Astrocyte (in vitro differentiated cells and primary cell): ENCODE results near the gene CXCR4. TPM values are rescaled to one million over a fixed set of nuclear protein-coding genes. Genes with fewer than 3 reads are reported as not detected.
A peak's percentile ranks its signal among the peaks of the same experiment; 100 is the strongest.

Experiments used
- DNase-seq: peaks from one replicate; pipeline ENCODE4 v3.0.0-alpha.2; 2010; ENCODE audit warnings: low read depth
- FAIRE-seq: peaks from 2 replicates; lab custom pipeline; 2011; peaks lifted over from hg19 to GRCh38; lab: Jason Lieb, UNC
- H2AFZ ChIP-seq: 2 replicates; pipeline ENCODE4 v1.6.0; 2012; ENCODE audit warnings: low read depth, low read length, inconsistent platforms
- H3K27ac ChIP-seq: 2 replicates; pipeline ENCODE4 v1.5.1; 2011; ENCODE audit warnings: low read depth, low read length, inconsistent platforms
- H3K27me3 ChIP-seq: 2 replicates; pipeline ENCODE4 v1.6.0; 2011; ENCODE audit warnings: low read length, inconsistent platforms; ENCODE audit not compliant: insufficient read depth
- H3K36me3 ChIP-seq: 2 replicates; pipeline ENCODE4 v1.5.1; 2011; ENCODE audit warnings: low read length, inconsistent platforms; ENCODE audit not compliant: insufficient read depth
- H3K4me1 ChIP-seq: 2 replicates; pipeline ENCODE4 v1.5.1; 2011; ENCODE audit warnings: low read length, inconsistent platforms; ENCODE audit not compliant: insufficient read depth
- H3K4me2 ChIP-seq: 2 replicates; pipeline ENCODE4 v1.6.0; 2012; ENCODE audit warnings: low read length, inconsistent platforms
- H3K4me3 ChIP-seq: 2 replicates; pipeline ENCODE4 v1.5.1; 2011; ENCODE audit warnings: low read depth, mild to moderate bottlenecking, low read length, inconsistent platforms; ENCODE audit not compliant: insufficient read depth
- H3K79me2 ChIP-seq: 2 replicates; pipeline ENCODE4 v1.6.0; 2012; ENCODE audit warnings: mild to moderate bottlenecking, low read length, inconsistent platforms; ENCODE audit not compliant: insufficient read depth
- H3K9ac ChIP-seq: 2 replicates; pipeline ENCODE4 v1.6.0; 2012; ENCODE audit warnings: mild to moderate bottlenecking, low read length, inconsistent platforms
- H3K9me3 ChIP-seq: 2 replicates; pipeline ENCODE4 v1.5.1; 2012; ENCODE audit warnings: low read depth, mild to moderate bottlenecking, low read length, inconsistent platforms; ENCODE audit not compliant: insufficient read depth
- H4K20me1 ChIP-seq: 2 replicates; pipeline ENCODE4 v1.6.0; 2012; ENCODE audit warnings: low read length, inconsistent platforms; ENCODE audit not compliant: insufficient read depth
- H3K27ac Mint-ChIP-seq: one replicate; pipeline ENCODE4 v1.8.0; 2021; ENCODE audit warnings: mild to moderate bottlenecking, mixed read lengths; ENCODE audit not compliant: unreplicated experiment
- H3K27me3 Mint-ChIP-seq: one replicate; pipeline ENCODE4 v1.8.0; 2021; ENCODE audit warnings: low read depth, mixed read lengths; ENCODE audit not compliant: unreplicated experiment
- H3K36me3 Mint-ChIP-seq: one replicate; pipeline ENCODE4 v1.8.0; 2021; ENCODE audit warnings: low read depth, mixed read lengths; ENCODE audit not compliant: unreplicated experiment
- H3K4me1 Mint-ChIP-seq: one replicate; pipeline ENCODE4 v1.8.0; 2021; ENCODE audit warnings: low read depth, mixed read lengths; ENCODE audit not compliant: unreplicated experiment
- H3K4me3 Mint-ChIP-seq: one replicate; pipeline ENCODE4 v1.8.0; 2021; ENCODE audit warnings: mild to moderate bottlenecking, moderate library complexity, mixed read lengths; ENCODE audit not compliant: unreplicated experiment
- H3K9me3 Mint-ChIP-seq: one replicate; pipeline ENCODE4 v1.8.0; 2021; ENCODE audit warnings: mild to moderate bottlenecking, mixed read lengths; ENCODE audit not compliant: unreplicated experiment
- EZH2 ChIP-seq: IDR thresholded peaks from 2 replicates; pipeline ENCODE4 v1.6.1; 2012; ENCODE audit warnings: mild to moderate bottlenecking, low read length, inconsistent platforms; ENCODE audit not compliant: insufficient read depth
- total RNA-seq: library from RNA; stranded (reverse); gene quantifications from 2 replicates; pipeline ENCODE4 v1.2.1, GENCODE V29; 2021
- TF ChIP-seq, protein P1 (sequence below): IDR thresholded peaks from 2 replicates; pipeline ENCODE4 v1.5.1; 2011; ENCODE audit warnings: low read depth, mild to moderate bottlenecking, inconsistent platforms, low read length, moderate library complexity; ENCODE audit not compliant: insufficient read depth

The CXCR4 gene
- total RNA-seq, 1 donor from 2014 or later = 4.1 TPM

DNA sequence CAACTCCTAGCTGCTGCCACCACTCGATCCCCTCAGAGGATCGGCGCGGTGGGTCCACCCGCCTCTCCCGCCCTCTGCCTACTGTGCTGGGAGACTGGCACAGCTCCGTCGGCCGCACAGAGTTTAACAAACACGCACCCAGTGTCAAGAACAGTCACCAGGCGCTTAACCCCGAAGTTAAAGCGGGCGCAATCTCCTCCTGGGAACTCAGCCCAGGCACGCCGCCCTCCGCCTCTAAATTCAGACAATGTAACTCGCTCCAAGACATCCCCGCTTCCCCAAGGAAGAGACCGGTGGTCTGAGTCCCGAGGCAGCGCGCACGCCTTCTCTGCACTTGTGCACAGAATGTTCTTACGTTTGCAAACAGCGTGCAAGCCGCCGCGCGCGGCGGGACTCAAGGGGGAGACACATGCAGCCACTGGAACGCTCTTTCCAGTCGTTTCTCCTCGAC, 533 bp downstream of the CXCR4 start:
- no peaks in the 10 kb centered on the region for H3K9me3 Mint-ChIP-seq
- Histone ChIP-seq H3K4me3 (peak overlapping the region; percentile 51), H3K27ac (no peak overlapping the region), H3K9me3 (peaks cover 2% of the 10 kb centered on the region), H2AFZ (peak overlapping the region; percentile 77), H3K4me2 (peak overlapping the region; percentile 90), H3K36me3 (no peaks in the 10 kb centered on the region), H4K20me1 (no peaks in the 10 kb centered on the region), H3K27me3 (peaks cover 72% of the 10 kb centered on the region), H3K4me1 (peaks cover 19% of the 10 kb centered on the region), H3K9ac (peak overlapping the region; percentile 43), H3K79me2 (no peaks in the 10 kb centered on the region)
- no peaks in the 10 kb centered on the region for H3K36me3 Mint-ChIP-seq
- DNase-seq (peak; percentile 36), FAIRE-seq (no peak)
- H3K27ac Mint-ChIP-seq = no peak overlapping the region
- TF ChIP-seq, protein P1, sequence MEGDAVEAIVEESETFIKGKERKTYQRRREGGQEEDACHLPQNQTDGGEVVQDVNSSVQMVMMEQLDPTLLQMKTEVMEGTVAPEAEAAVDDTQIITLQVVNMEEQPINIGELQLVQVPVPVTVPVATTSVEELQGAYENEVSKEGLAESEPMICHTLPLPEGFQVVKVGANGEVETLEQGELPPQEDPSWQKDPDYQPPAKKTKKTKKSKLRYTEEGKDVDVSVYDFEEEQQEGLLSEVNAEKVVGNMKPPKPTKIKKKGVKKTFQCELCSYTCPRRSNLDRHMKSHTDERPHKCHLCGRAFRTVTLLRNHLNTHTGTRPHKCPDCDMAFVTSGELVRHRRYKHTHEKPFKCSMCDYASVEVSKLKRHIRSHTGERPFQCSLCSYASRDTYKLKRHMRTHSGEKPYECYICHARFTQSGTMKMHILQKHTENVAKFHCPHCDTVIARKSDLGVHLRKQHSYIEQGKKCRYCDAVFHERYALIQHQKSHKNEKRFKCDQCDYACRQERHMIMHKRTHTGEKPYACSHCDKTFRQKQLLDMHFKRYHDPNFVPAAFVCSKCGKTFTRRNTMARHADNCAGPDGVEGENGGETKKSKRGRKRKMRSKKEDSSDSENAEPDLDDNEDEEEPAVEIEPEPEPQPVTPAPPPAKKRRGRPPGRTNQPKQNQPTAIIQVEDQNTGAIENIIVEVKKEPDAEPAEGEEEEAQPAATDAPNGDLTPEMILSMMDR = no peak
- peak; percentile 35 for TF ChIP-seq EZH2
- H3K4me1 Mint-ChIP-seq = no peaks in the 10 kb centered on the region
- peaks cover 16% of the 10 kb centered on the region for H3K27me3 Mint-ChIP-seq
- H3K4me3 Mint-ChIP-seq = peak overlapping the region; percentile 80

DNA sequence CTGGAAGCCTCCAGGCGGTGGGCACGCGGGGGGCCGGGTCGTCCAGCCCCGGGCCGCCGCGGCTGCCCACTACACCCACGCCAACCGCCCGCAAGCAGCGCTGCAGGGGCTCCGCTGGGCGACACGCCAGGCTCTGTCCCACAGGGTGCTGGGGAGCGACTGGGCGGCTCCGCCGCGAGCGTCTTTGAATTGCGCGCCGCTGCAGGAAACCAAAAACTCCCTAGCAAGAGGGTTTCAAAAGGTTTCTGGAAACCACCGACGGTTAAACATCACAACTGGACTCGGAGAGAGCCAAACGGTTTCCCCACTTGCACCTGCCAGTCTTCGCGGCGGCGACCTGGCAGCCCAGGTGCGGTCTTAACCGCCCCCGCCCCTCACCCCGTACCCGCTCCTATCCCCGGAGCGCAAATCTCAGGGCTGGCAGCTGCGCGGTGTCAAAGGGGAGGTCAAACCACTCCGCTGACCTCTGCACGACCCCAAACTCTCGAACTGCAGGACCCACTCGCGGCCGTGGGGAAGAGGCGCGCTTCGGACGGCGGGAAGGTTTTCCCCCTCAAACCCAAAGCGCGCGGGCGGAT, 1.0 kb downstream of the CXCR4 start:
- Histone ChIP-seq H3K9me3 (peaks cover 2% of the 10 kb centered on the region), H2AFZ (peak overlapping the region; percentile 77), H3K27ac (no peak overlapping the region), H3K4me3 (peak overlapping the region; percentile 51), H4K20me1 (no peaks in the 10 kb centered on the region), H3K27me3 (peaks cover 69% of the 10 kb centered on the region), H3K4me2 (peak overlapping the region; percentile 90), H3K36me3 (no peaks in the 10 kb centered on the region), H3K79me2 (no peaks in the 10 kb centered on the region), H3K4me1 (peaks cover 19% of the 10 kb centered on the region), H3K9ac (no peak overlapping the region)
- FAIRE-seq (no peak), DNase-seq (no peak)
- Mint-ChIP-seq H3K27me3 (peaks cover 16% of the 10 kb centered on the region), H3K36me3 (no peaks in the 10 kb centered on the region), H3K9me3 (no peaks in the 10 kb centered on the region), H3K27ac (no peak overlapping the region), H3K4me3 (peak overlapping the region; percentile 80), H3K4me1 (no peaks in the 10 kb centered on the region)
- TF ChIP-seq, protein P1 = no peak
- TF ChIP-seq EZH2 = no peak

DNA sequence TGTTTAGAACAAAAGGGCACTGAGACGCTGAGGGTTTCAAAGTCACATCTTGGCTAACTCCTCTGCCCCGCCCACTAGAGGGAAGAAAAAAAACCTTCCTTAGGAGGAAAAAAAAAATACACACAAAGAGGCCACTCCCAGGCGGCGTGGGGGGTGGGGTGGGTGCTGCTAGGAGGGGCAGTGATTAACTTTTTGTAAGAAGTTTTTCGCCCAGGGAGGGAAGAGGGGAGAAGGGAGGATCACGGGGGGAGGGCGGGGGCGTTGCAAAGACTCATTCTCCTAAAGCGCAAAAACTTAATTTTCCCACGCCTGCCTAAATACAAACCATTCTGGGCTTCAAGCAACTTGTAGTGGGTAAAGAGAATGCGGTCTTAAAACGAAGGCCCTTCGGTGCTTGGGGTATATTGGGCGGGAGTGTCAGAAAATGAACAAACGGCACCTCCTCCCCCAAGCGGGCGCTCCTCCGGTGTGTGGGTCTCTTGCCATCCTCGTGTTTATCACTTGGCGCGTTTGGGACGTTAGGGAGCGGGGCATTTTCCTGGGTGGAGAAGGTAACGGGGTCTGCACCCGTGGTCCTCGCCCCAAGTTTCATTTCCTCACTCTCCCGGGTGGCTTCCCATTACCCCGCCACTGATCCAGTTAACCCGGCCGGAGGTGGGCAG, 1.7 kb downstream of the CXCR4 start:
- Histone ChIP-seq H3K79me2 (no peaks in the 10 kb centered on the region), H4K20me1 (no peaks in the 10 kb centered on the region), H3K4me1 (peaks cover 19% of the 10 kb centered on the region), H3K27me3 (peaks cover 64% of the 10 kb centered on the region), H3K36me3 (no peaks in the 10 kb centered on the region), H3K9me3 (peaks cover 2% of the 10 kb centered on the region), H3K4me3 (peak overlapping the region; percentile 51), H3K9ac (no peak overlapping the region), H2AFZ (peak overlapping the region; percentile 47), H3K4me2 (peak overlapping the region; percentile 90), H3K27ac (no peak overlapping the region)
- Mint-ChIP-seq H3K4me3 (peak overlapping the region; percentile 71), H3K27me3 (peaks cover 10% of the 10 kb centered on the region), H3K4me1 (no peaks in the 10 kb centered on the region), H3K27ac (no peak overlapping the region), H3K9me3 (no peaks in the 10 kb centered on the region), H3K36me3 (no peaks in the 10 kb centered on the region)
- TF ChIP-seq, protein P1 = no peak
- no peak for TF ChIP-seq EZH2
- DNase-seq (no peak), FAIRE-seq (no peak)
